ENCODE results near the gene MYO7B. TPM values are rescaled to one million over a fixed set of nuclear protein-coding genes. Genes with fewer than 3 reads are reported as not detected.

MYO7B gene
- total RNA-seq, 3 donors from 2014 or later, result 0.32 to 2.3 TPM; not detected in 1

GRCh38 chr2:127621981-127622431 lies 86.5 kb downstream of the MYO7B start:
- peak in 1 of 2 donors; percentile 44 for DNase-seq (ENCODE audit: low spot score in 2 of 2)
- no peak overlapping the region for H3K4me3 ChIP-seq
- intact Hi-C loops (cut with DNase I; ENCODE audit: low total_unique reads), result no loop called here
- no peak overlapping the region for H3K27ac ChIP-seq
- no peak for TF ChIP-seq POLR2A (IDR thresholded peaks at IDR 0.05)
- TF ChIP-seq CTCF (IDR thresholded peaks at IDR 0.05), result no peak
- H3K4me1 ChIP-seq, result no peaks in the 10 kb centered on the region
- no peaks in the 10 kb centered on the region for H3K27me3 ChIP-seq
- no peaks in the 10 kb centered on the region for H3K9me3 ChIP-seq
- no peaks in the 10 kb centered on the region for H3K36me3 ChIP-seq

DNA sequence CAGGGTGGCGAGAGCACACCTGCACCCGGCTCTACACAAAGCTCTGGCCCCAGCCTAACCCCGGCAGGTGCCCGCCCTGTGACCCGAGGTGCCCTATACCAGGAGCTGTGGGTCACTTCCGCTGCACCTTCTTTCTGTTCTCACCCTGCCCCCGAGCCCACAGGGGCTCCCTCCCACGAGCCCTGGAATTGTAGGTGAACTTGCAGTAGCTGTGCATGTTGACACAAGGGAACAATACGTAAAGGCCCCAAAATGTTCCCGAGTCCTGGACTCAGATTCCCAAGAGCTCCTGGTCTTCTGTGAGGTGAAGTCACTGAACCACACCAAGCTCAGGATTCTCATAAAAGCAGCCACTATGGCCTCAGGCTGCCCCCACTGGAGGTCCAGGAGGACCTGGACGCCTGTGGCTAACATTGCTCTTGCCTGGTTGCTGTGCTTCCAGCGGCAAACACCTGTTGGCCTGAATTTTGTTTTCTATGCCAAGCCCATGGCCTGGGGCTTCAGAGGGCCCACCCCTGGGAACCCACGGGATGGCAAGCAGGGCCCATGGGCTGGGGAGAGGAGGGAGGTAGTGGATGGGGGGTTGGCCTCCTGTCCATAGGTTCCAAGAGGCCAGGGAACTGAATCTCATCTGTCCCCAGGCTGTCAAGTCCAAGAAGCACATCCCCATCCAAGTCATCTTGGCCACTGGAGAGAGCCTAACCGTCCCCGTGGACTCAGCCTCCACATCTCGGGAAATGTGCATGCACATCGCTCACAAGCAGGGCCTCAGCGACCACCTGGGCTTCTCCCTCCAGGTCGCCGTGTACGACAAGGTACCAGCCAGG lies 87.3 kb downstream of the MYO7B start:
- peak in 1 of 2 donors; percentile 48 for DNase-seq (ENCODE audit: low spot score in 2 of 2)
- no peak for TF ChIP-seq CTCF (IDR thresholded peaks at IDR 0.05)
- TF ChIP-seq POLR2AphosphoS5 (IDR thresholded peaks at IDR 0.05), result no peak
- no peak for TF ChIP-seq POLR2A (IDR thresholded peaks at IDR 0.05)
- Histone ChIP-seq H3K4me1 (no peaks in the 10 kb centered on the region), H3K9me3 (no peaks in the 10 kb centered on the region), H3K36me3 (no peaks in the 10 kb centered on the region), H3K27me3 (no peaks in the 10 kb centered on the region), H3K27ac (no peak overlapping the region), H3K4me3 (no peak overlapping the region)
- intact Hi-C loops (cut with DNase I; ENCODE audit: low total_unique reads), result no loop called here

- Histone ChIP-seq H3K27me3 (no peaks in the 10 kb centered on the region), H3K36me3 (no peaks in the 10 kb centered on the region), H3K9me3 (no peaks in the 10 kb centered on the region), H3K4me3 (no peak overlapping the region), H3K4me1 (no peaks in the 10 kb centered on the region), H3K27ac (no peak overlapping the region)
- DNase-seq (ENCODE audit: low spot score in 2 of 2), result peak in 1 of 2 donors; percentile 45
- intact Hi-C loops (cut with DNase I; ENCODE audit: low total_unique reads), result no loop called here
- no peak for TF ChIP-seq CTCF (IDR thresholded peaks at IDR 0.05)
- no peak for TF ChIP-seq POLR2AphosphoS5 (IDR thresholded peaks at IDR 0.05)
- TF ChIP-seq POLR2A (IDR thresholded peaks at IDR 0.05), result no peak
These were observed 88.2 kb downstream of the MYO7B start for GRCh38 chr2:127623388-127624319.

DNA sequence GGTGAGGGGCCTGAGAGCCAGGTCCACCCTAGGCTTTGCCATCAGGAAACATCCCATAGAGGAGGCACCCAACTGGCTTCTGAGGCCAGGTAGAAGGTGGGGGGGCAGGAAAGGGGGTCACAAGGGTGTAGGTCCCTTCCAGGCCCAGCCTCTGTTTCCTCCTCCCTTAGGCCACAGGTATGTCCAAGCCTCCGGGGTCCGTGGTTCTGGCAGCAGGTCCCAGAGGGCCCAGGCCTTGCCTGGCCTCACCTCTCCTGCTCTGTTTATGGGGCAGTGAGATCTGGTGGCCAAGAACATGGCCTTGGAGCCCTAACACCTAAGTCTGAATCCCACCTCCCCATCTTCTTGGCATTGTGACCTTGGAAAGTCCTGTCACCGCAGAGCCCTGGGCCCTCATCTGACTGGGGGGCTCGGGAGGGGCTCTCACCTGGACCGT lies 88.9 kb downstream of the MYO7B start:
- no peak overlapping the region for H3K4me3 ChIP-seq
- H3K9me3 ChIP-seq, result no peaks in the 10 kb centered on the region
- intact Hi-C loops (cut with DNase I; ENCODE audit: low total_unique reads), result no loop called here
- no peak for TF ChIP-seq POLR2A (IDR thresholded peaks at IDR 0.05)
- no peak for TF ChIP-seq CTCF (IDR thresholded peaks at IDR 0.05)
- TF ChIP-seq POLR2AphosphoS5 (IDR thresholded peaks at IDR 0.05), result no peak
- no peaks in the 10 kb centered on the region for H3K36me3 ChIP-seq
- DNase-seq (ENCODE audit: low spot score in 2 of 2), result no peak
- H3K4me1 ChIP-seq, result no peaks in the 10 kb centered on the region
- H3K27ac ChIP-seq, result no peak overlapping the region
- no peaks in the 10 kb centered on the region for H3K27me3 ChIP-seq

Measured in breast epithelium (tissue), 4 donors.